CD4-positive, alpha-beta T cell (primary cell): Measurements from ENCODE around the gene STARD13. TPM values are rescaled to one million over a fixed set of nuclear protein-coding genes. Genes with fewer than 3 reads are reported as not detected.

Source experiments
- ATAC-seq: fragments of 200-7000 bp; cut with Tn5 transposase; one replicate; pipeline ENCODE4 v1.10.0; 2022; ENCODE audit warnings: mild to moderate bottlenecking; ENCODE audit not compliant: poor library complexity
- CTCF ChIA-PET: fragments of 350-600 bp; sonication (Branson Sonifier 250); formaldehyde crosslinking; loops from one replicate; lab custom pipeline; 2021; ENCODE audit warnings: antibody characterized with exemption, inconsistent platforms; lab: Charles Lee
- POLR2A ChIA-PET: fragments of 350-600 bp; sonication (Branson Sonifier 250); formaldehyde crosslinking; loops from one replicate; lab custom pipeline; 2021; ENCODE audit warnings: antibody characterized with exemption, inconsistent platforms; lab: Charles Lee
- DNase-seq, 14 experiments: peaks; one replicate each; pipeline ENCODE4 v3.0.0-alpha.2; 2013 to 2020; ENCODE audit warnings: mixed read lengths in 2 of 14
- H3K27ac ChIP-seq, 2 donors: one replicate each; pipeline versions ENCODE4 v1.5.1 to v1.7.0; 2013; ENCODE audit warnings: low read length in 2 of 2, low read depth in 1 of 2, mild to moderate bottlenecking in 1 of 2
- H3K27me3 ChIP-seq, 2 experiments: 1 replicate in 1 of 2; 2 replicates in 1 of 2; pipeline versions ENCODE4 v1.6.1 to v1.7.0; 2013; ENCODE audit warnings: low read length in 2 of 2, control low read depth in 1 of 2, mild to moderate bottlenecking in 1 of 2, moderate library complexity in 1 of 2; ENCODE audit not compliant: insufficient read depth in 2 of 2, control insufficient read depth in 1 of 2
- H3K36me3 ChIP-seq: one replicate; pipeline ENCODE4 v1.6.1; 2013; ENCODE audit warnings: low read length, control low read depth; ENCODE audit not compliant: insufficient read depth
- H3K4me1 ChIP-seq: one replicate; pipeline ENCODE4 v1.6.1; 2013; ENCODE audit warnings: low read length, control low read depth; ENCODE audit not compliant: insufficient read depth
- H3K4me3 ChIP-seq: one replicate; pipeline ENCODE4 v1.5.1; 2013; ENCODE audit warnings: mild to moderate bottlenecking, low read length, moderate library complexity
- H3K9me3 ChIP-seq, 2 experiments: 1 replicate in 1 of 2; 2 replicates in 1 of 2; pipeline versions ENCODE4 v1.6.1 to v1.7.0; 2013; ENCODE audit warnings: low read length in 2 of 2, mild to moderate bottlenecking in 2 of 2, control low read depth in 1 of 2, moderate library complexity in 1 of 2; ENCODE audit not compliant: control insufficient read depth in 1 of 2, insufficient read depth in 1 of 2
- H3K27ac Mint-ChIP-seq: one replicate; pipeline ENCODE4 v1.8.0; 2020; ENCODE audit warnings: mixed read lengths
- H3K27me3 Mint-ChIP-seq: one replicate; pipeline ENCODE4 v1.8.0; 2021; ENCODE audit warnings: mixed read lengths
- H3K36me3 Mint-ChIP-seq: one replicate; pipeline ENCODE4 v1.8.0; 2021; ENCODE audit warnings: low read depth, mixed read lengths
- H3K4me1 Mint-ChIP-seq: one replicate; pipeline ENCODE4 v1.8.0; 2021; ENCODE audit warnings: low read depth, mixed read lengths
- H3K4me3 Mint-ChIP-seq: one replicate; pipeline ENCODE4 v1.8.0; 2020; ENCODE audit warnings: mild to moderate bottlenecking, mixed read lengths
- H3K9me3 Mint-ChIP-seq: one replicate; pipeline ENCODE4 v1.8.0; 2020; ENCODE audit warnings: mixed read lengths
- CTCF ChIP-seq: fragments of 200-600 bp; IDR thresholded peaks from one replicate; pipeline ENCODE4 v1.8.0; 2022; ENCODE audit warnings: antibody characterized with exemption, mild to moderate bottlenecking
- intact Hi-C, 2 experiments: fragments of 100-400 bp; cut with DNase I in 1 of 2; cut with micrococcal nuclease in 1 of 2; formaldehyde crosslinking; loops; one replicate each; pipeline versions ENCODE4 v1.15.1 to v1.9.0; 2023 to 2025; cut with DNase I, micrococcal nuclease
- total RNA-seq, 174 experiments: library from RNA in 2 of 174; stranded (reverse) in 2 of 174; gene quantifications; one replicate each; pipeline ENCODE4 v1.2.3 and lab custom pipeline; 2021 to 2026

STARD13 gene
- total RNA-seq, 2 experiments from 2014 or later: not detected

GRCh38 chr13:33119022-33119781 is 166.4 kb downstream of the STARD13 start:
- CTCF ChIA-PET: no interaction called here
- Histone ChIP-seq H3K36me3 (no peaks in the 10 kb centered on the region), H3K27ac (no peak overlapping the region), H3K4me1 (no peaks in the 10 kb centered on the region), H3K27me3 (no peaks in the 10 kb centered on the region), H3K4me3 (no peak overlapping the region), H3K9me3 (no peaks in the 10 kb centered on the region)
- H3K4me3 Mint-ChIP-seq: no peak overlapping the region
- DNase-seq (no peak), ATAC-seq (no peak)
- H3K27ac Mint-ChIP-seq: no peak overlapping the region
- no peaks in the 10 kb centered on the region for H3K4me1 Mint-ChIP-seq
- TF ChIP-seq CTCF: no peak
- H3K9me3 Mint-ChIP-seq: no peaks in the 10 kb centered on the region
- no peaks in the 10 kb centered on the region for H3K36me3 Mint-ChIP-seq
- POLR2A ChIA-PET: no interaction called here
- H3K27me3 Mint-ChIP-seq: peaks cover 18% of the 10 kb centered on the region
- intact Hi-C loops: no loop called here

- no peak overlapping the region for H3K27ac Mint-ChIP-seq
- Histone ChIP-seq H3K36me3 (no peaks in the 10 kb centered on the region), H3K9me3 (peaks cover 0 to 7% of the 10 kb centered on the region in 2 experiments), H3K27me3 (no peaks in the 10 kb centered on the region), H3K4me3 (no peak overlapping the region), H3K27ac (no peak overlapping the region), H3K4me1 (no peaks in the 10 kb centered on the region)
- no peak overlapping the region for H3K4me3 Mint-ChIP-seq
- no peaks in the 10 kb centered on the region for H3K4me1 Mint-ChIP-seq
- no peak for TF ChIP-seq CTCF
- ChIA-PET POLR2A (no interaction called here), CTCF (no interaction called here)
- H3K9me3 Mint-ChIP-seq: no peaks in the 10 kb centered on the region
- peaks cover 21% of the 10 kb centered on the region for H3K27me3 Mint-ChIP-seq
- ATAC-seq (no peak), DNase-seq (no peak)
- intact Hi-C loops: no loop called here
- no peaks in the 10 kb centered on the region for H3K36me3 Mint-ChIP-seq
These were observed 169.1 kb downstream of the STARD13 start for GRCh38 chr13:33116321-33117010.

- ChIA-PET CTCF (no interaction called here), POLR2A (no interaction called here)
- no peaks in the 10 kb centered on the region for H3K36me3 ChIP-seq
- Mint-ChIP-seq H3K4me1 (no peaks in the 10 kb centered on the region), H3K4me3 (no peak overlapping the region), H3K36me3 (no peaks in the 10 kb centered on the region), H3K9me3 (no peaks in the 10 kb centered on the region), H3K27me3 (peaks cover 27% of the 10 kb centered on the region), H3K27ac (no peak overlapping the region)
- ATAC-seq: no peak
- H3K9me3 ChIP-seq: peaks cover 0 to 7% of the 10 kb centered on the region in 2 experiments
- intact Hi-C loops: no loop called here
- DNase-seq: no peak
- H3K27me3 ChIP-seq: no peaks in the 10 kb centered on the region
- H3K4me3 ChIP-seq: no peak overlapping the region
- no peak overlapping the region for H3K27ac ChIP-seq
- no peak for TF ChIP-seq CTCF
- H3K4me1 ChIP-seq: no peaks in the 10 kb centered on the region
These were observed 170.3 kb downstream of the STARD13 start for GRCh38 chr13:33115274-33115673.
